ENCODE results near the gene EFCAB12. TPM values are rescaled to one million over a fixed set of nuclear protein-coding genes. Genes with fewer than 3 reads are reported as not detected.

Gene EFCAB12
- total and polyA plus RNA-seq, 10 of the 15 experiments (the other 5 are each of a cell fraction or from before 2014, with no cell fraction given), result 0.02 to 0.85 (median 0.33) TPM

DNA sequence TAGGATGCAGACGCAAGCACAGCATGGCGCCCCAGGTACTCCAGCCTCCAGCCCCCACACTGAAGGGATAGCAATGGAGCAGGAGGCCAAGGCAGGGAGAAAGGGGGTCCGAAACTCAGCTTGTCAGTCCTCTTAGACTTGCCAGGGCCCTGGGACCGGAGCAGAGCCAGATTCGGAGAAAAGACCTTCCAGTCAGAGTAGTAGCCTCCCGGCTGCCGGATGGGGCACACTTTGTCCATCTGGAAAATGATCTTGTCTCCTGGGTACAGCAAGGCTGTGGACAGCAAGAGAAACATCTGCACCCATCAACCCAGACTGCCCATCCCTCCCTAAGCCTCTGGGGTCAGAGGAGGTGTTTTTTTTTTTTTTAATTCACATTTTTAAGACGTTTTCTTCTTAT is 24.3 kb downstream of the EFCAB12 start:
- H3K4me2 ChIP-seq (ENCODE audit: control insufficient read depth, insufficient read depth), result no peak overlapping the region
- no peak overlapping the region for H3K9ac ChIP-seq (ENCODE audit: control insufficient read depth, insufficient read depth, low read length)
- intact Hi-C loops (cut with micrococcal nuclease; ENCODE audit: unreplicated experiment), result no loop called here
- no peak for ATAC-seq
- peaks cover 2% of the 10 kb centered on the region for H3K79me2 ChIP-seq (ENCODE audit: control insufficient read depth, insufficient read depth, low read length)
- BruUV-seq (replicated peaks), result no TSS peak
- RAD21 ChIA-PET (ENCODE audit: unreplicated experiment), result interaction anchor here (1.0 to 4.4 kb wide), 5 partner anchors 9 to 86 kb away, joined by 3 to 19 read pairs (median 3); partner anchors contain the start of genes IFT122 and MBD4
- no peak for FAIRE-seq
- H3K4me1 ChIP-seq (ENCODE audit: control insufficient read depth, insufficient read depth, low read length), result peaks cover 2% of the 10 kb centered on the region; the same call in 1 of the 2 replicates
- no peak for DNase-seq (ENCODE audit: low read depth, low spot score)
- H3K9me3 ChIP-seq (replicated peaks; ENCODE audit: control insufficient read depth, insufficient read depth, low read length), result no peaks in the 10 kb centered on the region
- H3K36me3 ChIP-seq (ENCODE audit: control insufficient read depth in 2 of 2, insufficient read depth in 2 of 2, low read length in 1 of 2), result no peaks in the 10 kb centered on the region
- no peak overlapping the region for H3K27ac ChIP-seq (ENCODE audit: control insufficient read depth, insufficient read depth)
- SMC1A ChIA-PET (ENCODE audit: uncharacterized antibody, unreplicated experiment), result interaction anchor here (1.1 to 19.4 kb wide), 6 partner anchors 9 to 69 kb away, joined by 3 to 275 read pairs (median 5); partner anchors contain the start of genes IFT122 and MBD4
- H3K27me3 ChIP-seq (replicated peaks in 1 of 2; ENCODE audit: control insufficient read depth in 2 of 2, insufficient read depth in 2 of 2, low read length in 1 of 2), result no peaks in the 10 kb centered on the region; a peak in 1 of 4 replicates
- no peaks in the 10 kb centered on the region for H4K20me1 ChIP-seq (ENCODE audit: control insufficient read depth, insufficient read depth)
- WGBS (ENCODE audit: insufficient coverage, insufficient replicate concordance, low lambda C conversion rate, missing lambda C conversion rate), result 72% methylated on average over 8 of the region's 8 CpGs
- CTCF ChIA-PET, result interaction anchor here (1.4 to 4.1 kb wide), 4 partner anchors 10 to 35 kb away, joined by 4 to 16 read pairs (median 9); partner anchors contain the start of genes IFT122 and MBD4
- no peak overlapping the region for H3K4me3 ChIP-seq
- POLR2A ChIA-PET, result interaction anchor here (1.0 kb wide), 1 partner anchor 25 kb away, joined by 4 read pairs; the partner anchor contains the start of gene EFCAB12
- in situ Hi-C loops (cut with MboI), result no loop called here
- TF ChIP-seq, protein P1, sequence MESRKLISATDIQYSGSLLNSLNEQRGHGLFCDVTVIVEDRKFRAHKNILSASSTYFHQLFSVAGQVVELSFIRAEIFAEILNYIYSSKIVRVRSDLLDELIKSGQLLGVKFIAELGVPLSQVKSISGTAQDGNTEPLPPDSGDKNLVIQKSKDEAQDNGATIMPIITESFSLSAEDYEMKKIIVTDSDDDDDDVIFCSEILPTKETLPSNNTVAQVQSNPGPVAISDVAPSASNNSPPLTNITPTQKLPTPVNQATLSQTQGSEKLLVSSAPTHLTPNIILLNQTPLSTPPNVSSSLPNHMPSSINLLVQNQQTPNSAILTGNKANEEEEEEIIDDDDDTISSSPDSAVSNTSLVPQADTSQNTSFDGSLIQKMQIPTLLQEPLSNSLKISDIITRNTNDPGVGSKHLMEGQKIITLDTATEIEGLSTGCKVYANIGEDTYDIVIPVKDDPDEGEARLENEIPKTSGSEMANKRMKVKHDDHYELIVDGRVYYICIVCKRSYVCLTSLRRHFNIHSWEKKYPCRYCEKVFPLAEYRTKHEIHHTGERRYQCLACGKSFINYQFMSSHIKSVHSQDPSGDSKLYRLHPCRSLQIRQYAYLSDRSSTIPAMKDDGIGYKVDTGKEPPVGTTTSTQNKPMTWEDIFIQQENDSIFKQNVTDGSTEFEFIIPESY (IDR thresholded peaks at IDR 0.05), result no peak
- TF ChIP-seq PAX8 (IDR thresholded peaks at IDR 0.05) (no peak), SUPT20H (IDR thresholded peaks at IDR 0.05; ENCODE audit: borderline replicate concordance, control insufficient read depth, low read depth, low read length) (no peak), CREM (IDR thresholded peaks at IDR 0.05; ENCODE audit: low read depth) (no peak), LARP7 (IDR thresholded peaks at IDR 0.05) (no peak), MEF2A (IDR thresholded peaks at IDR 0.05; ENCODE audit: insufficient read depth, low read depth, low read length) (no peak), CBFB (IDR thresholded peaks at IDR 0.05; ENCODE audit: low read depth) (no peak), BMI1 (IDR thresholded peaks at IDR 0.05; ENCODE audit: borderline replicate concordance) (no peak), BRCA1 (IDR thresholded peaks at IDR 0.05; ENCODE audit: low read depth, low read length) (no peak)
- TF ChIP-seq, protein P2, sequence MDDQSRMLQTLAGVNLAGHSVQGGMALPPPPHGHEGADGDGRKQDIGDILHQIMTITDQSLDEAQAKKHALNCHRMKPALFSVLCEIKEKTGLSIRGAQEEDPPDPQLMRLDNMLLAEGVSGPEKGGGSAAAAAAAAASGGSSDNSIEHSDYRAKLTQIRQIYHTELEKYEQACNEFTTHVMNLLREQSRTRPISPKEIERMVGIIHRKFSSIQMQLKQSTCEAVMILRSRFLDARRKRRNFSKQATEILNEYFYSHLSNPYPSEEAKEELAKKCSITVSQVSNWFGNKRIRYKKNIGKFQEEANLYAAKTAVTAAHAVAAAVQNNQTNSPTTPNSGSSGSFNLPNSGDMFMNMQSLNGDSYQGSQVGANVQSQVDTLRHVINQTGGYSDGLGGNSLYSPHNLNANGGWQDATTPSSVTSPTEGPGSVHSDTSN (IDR thresholded peaks at IDR 0.05; ENCODE audit: insufficient replicate concordance, low read depth, low read length), result no peak
- H2AFZ ChIP-seq (ENCODE audit: control insufficient read depth, low read depth, low read length), result no peak overlapping the region

Data from GM12878 (cell line).